ENCODE measurements around the gene PRND. TPM values are rescaled to one million over a fixed set of nuclear protein-coding genes. Genes with fewer than 3 reads are reported as not detected.

PRND gene
- total and polyA plus RNA-seq, 2 donors (not counting 3 experiments of a cell fraction or from before 2014, with no cell fraction given), result 0.18 TPM; not detected in 1

GRCh38 chr20:4681991-4682401 lies 39.7 kb upstream of the PRND start:
- no TSS peak for BruUV-seq (replicated peaks)
- TF ChIP-seq JUN (IDR thresholded peaks at IDR 0.05; ENCODE audit: borderline replicate concordance, insufficient read depth, insufficient read length, low read depth) (no peak), POLR2A (IDR thresholded peaks at IDR 0.05; ENCODE audit: low read depth, low read length) (no peak), MAX (IDR thresholded peaks at IDR 0.05; ENCODE audit: insufficient read depth, insufficient read length) (no peak), POLR2AphosphoS5 (IDR thresholded peaks at IDR 0.05; ENCODE audit: insufficient read depth, low read depth, low read length) (no peak), FOS (IDR thresholded peaks at IDR 0.05; ENCODE audit: borderline replicate concordance, insufficient read depth, low read length) (no peak), CTCF (IDR thresholded peaks at IDR 0.05; ENCODE audit: extremely low read depth in 1 of 2, insufficient read depth in 1 of 2, low read depth in 1 of 2, low read length in 2 of 2) (no peak), EZH2 (IDR thresholded peaks at IDR 0.05; ENCODE audit: borderline replicate concordance, low read depth, low read length, severe bottlenecking) (no peak), GATA2 (IDR thresholded peaks at IDR 0.05; ENCODE audit: insufficient read depth, insufficient read length, low read depth, low read length) (no peak), MYC (IDR thresholded peaks at IDR 0.05; ENCODE audit: low read depth, low read length) (no peak)
- ChIA-PET POLR2A (no interaction called here), CTCF (interaction anchor here (1.0 to 1.9 kb wide), 2 partner anchors 38 to 68 kb away, joined by 3 to 5 read pairs; no protein-coding TSS in a partner anchor)
- H3K27ac ChIP-seq (ENCODE audit: insufficient read depth, low read depth, low read length), result no peak overlapping the region
- H3K4me2 ChIP-seq (ENCODE audit: insufficient read depth, low read length), result no peak overlapping the region
- H4K20me1 ChIP-seq (replicated peaks; ENCODE audit: control insufficient read depth, extremely low read depth, insufficient read depth, low read length), result no peaks in the 10 kb centered on the region
- dilution Hi-C loops (cut with MboI; ENCODE audit: extremely low pct_ligation_motif_present, low sequenced_read_pairs) (no loop called here), intact Hi-C loops (cut with micrococcal nuclease) (no loop called here)
- no peaks in the 10 kb centered on the region for H3K9me1 ChIP-seq (replicated peaks; ENCODE audit: control insufficient read depth, extremely low read depth, insufficient read depth, low read length)
- H2AFZ ChIP-seq (ENCODE audit: low read depth, low read length), result no peak overlapping the region
- no peak for DNase-seq (ENCODE audit: low read depth, low spot score)
- no peaks in the 10 kb centered on the region for H3K36me3 ChIP-seq (ENCODE audit: control insufficient read depth in 2 of 2, extremely low read depth in 1 of 2, insufficient read depth in 2 of 2, low read length in 2 of 2)
- peaks cover 14 to 18% of the 10 kb centered on the region in 2 experiments for H3K27me3 ChIP-seq (ENCODE audit: control insufficient read depth in 2 of 2, insufficient read depth in 2 of 2, low read length in 2 of 2)
- H3K4me3 ChIP-seq (replicated peaks in 1 of 3; ENCODE audit: insufficient read depth in 1 of 3, low read depth in 1 of 3, low read length in 3 of 3), result no peak overlapping the region
- H3K79me2 ChIP-seq (ENCODE audit: control insufficient read depth, insufficient read depth, low read length), result peaks cover 4% of the 10 kb centered on the region
- H3K4me1 ChIP-seq (ENCODE audit: control insufficient read depth, extremely low read depth, insufficient read depth, low read length), result peaks cover 7% of the 10 kb centered on the region
- no peaks in the 10 kb centered on the region for H3K9me3 ChIP-seq (replicated peaks; ENCODE audit: control insufficient read depth, insufficient read depth, low read length)
- no peak for FAIRE-seq
- no peak overlapping the region for H3K9ac ChIP-seq (replicated peaks; ENCODE audit: extremely low read depth, insufficient read depth, low read length)

Data from endothelial cell of umbilical vein (primary cell).